Measurements from ENCODE around the gene AFG1L. TPM values are rescaled to one million over a fixed set of nuclear protein-coding genes. Genes with fewer than 3 reads are reported as not detected.
"Not testable (repeated sequence)": the region's sequence is repeated elsewhere in the genome, so short reads cannot be mapped to it uniquely, and the experiment has no call there.

The AFG1L gene
- total RNA-seq, 1 donor from 2014 or later = 5.2 TPM

GRCh38 chr6:108407904-108408827 lies 113.3 kb downstream of the AFG1L start:
- intact Hi-C loops (cut with micrococcal nuclease) = no loop called here

GRCh38 chr6:108408861-108409260 lies 114.0 kb downstream of the AFG1L start:
- intact Hi-C loops (cut with micrococcal nuclease) = no loop called here

- intact Hi-C loops (cut with micrococcal nuclease) = not testable (repeated sequence)
These were observed 121.4 kb downstream of the AFG1L start for GRCh38 chr6:108416047-108416833.

GRCh38 chr6:108417027-108417426 lies 122.2 kb downstream of the AFG1L start:
- intact Hi-C loops (cut with micrococcal nuclease) = no loop called here

GRCh38 chr6:108419474-108419873 lies 124.6 kb downstream of the AFG1L start:
- intact Hi-C loops (cut with micrococcal nuclease) = no loop called here

- intact Hi-C loops (cut with micrococcal nuclease) = no loop called here
These were observed 125.2 kb downstream of the AFG1L start for GRCh38 chr6:108419934-108420609.

- intact Hi-C loops (cut with micrococcal nuclease) = no loop called here
These were observed 126.5 kb downstream of the AFG1L start for GRCh38 chr6:108421366-108421765.

GRCh38 chr6:108423982-108424705 lies 129.3 kb downstream of the AFG1L start:
- intact Hi-C loops (cut with micrococcal nuclease) = no loop called here

- intact Hi-C loops (cut with micrococcal nuclease) = no loop called here
These were observed 130.6 kb downstream of the AFG1L start for GRCh38 chr6:108425428-108425827.

GRCh38 chr6:108432143-108432542 lies 137.3 kb downstream of the AFG1L start:
- intact Hi-C loops (cut with micrococcal nuclease) = no loop called here

GRCh38 chr6:108432792-108433191 lies 137.9 kb downstream of the AFG1L start:
- intact Hi-C loops (cut with micrococcal nuclease) = no loop called here

GRCh38 chr6:108434222-108434621 lies 139.4 kb downstream of the AFG1L start:
- intact Hi-C loops (cut with micrococcal nuclease) = no loop called here

GRCh38 chr6:108435391-108435790 lies 140.5 kb downstream of the AFG1L start:
- intact Hi-C loops (cut with micrococcal nuclease) = no loop called here

GRCh38 chr6:108436771-108437170 lies 141.9 kb downstream of the AFG1L start:
- intact Hi-C loops (cut with micrococcal nuclease) = no loop called here

GRCh38 chr6:108437821-108438220 lies 143.0 kb downstream of the AFG1L start:
- intact Hi-C loops (cut with micrococcal nuclease) = no loop called here

GRCh38 chr6:108438918-108439317 lies 144.1 kb downstream of the AFG1L start:
- intact Hi-C loops (cut with micrococcal nuclease) = no loop called here

- intact Hi-C loops (cut with micrococcal nuclease) = no loop called here
These were observed 146.3 kb downstream of the AFG1L start for GRCh38 chr6:108441141-108441540.

GRCh38 chr6:108442770-108443520 lies 148.1 kb downstream of the AFG1L start:
- intact Hi-C loops (cut with micrococcal nuclease) = no loop called here

- intact Hi-C loops (cut with micrococcal nuclease) = no loop called here
These were observed 151.8 kb downstream of the AFG1L start for GRCh38 chr6:108446629-108447150.

- intact Hi-C loops (cut with micrococcal nuclease) = no loop called here
These were observed 153.6 kb downstream of the AFG1L start for GRCh38 chr6:108448481-108448880.

Data from T-helper 2 cell treated with Interferon-gamma antibody and Interleukin-4, amounts not matched to agents 100 ng/mL and 5 ng/mL, for 36 hours (primary cell).